ENCODE data around the gene DHX32. TPM values are rescaled to one million over a fixed set of nuclear protein-coding genes. Genes with fewer than 3 reads are reported as not detected.

DHX32 gene
- polyA plus RNA-seq, 1 donor from 2014 or later, result 6.8 TPM

- Mint-ChIP-seq H3K4me1 (peaks cover under 1 to 3% (median 3%) of the 10 kb centered on the region in 3 donors), H3K27ac (no peak overlapping the region), H3K36me3 (peaks cover 11% of the 10 kb centered on the region), H3K4me3 (no peak overlapping the region), H3K27me3 (no peaks in the 10 kb centered on the region), H3K9me3 (peaks cover 0 to 2% (median 0%) of the 10 kb centered on the region in 3 donors)
These were observed 65.3 kb downstream of the DHX32 start for GRCh38 chr10:125815764-125816163.

- no peak overlapping the region for H3K4me3 Mint-ChIP-seq
- no peaks in the 10 kb centered on the region for H3K27me3 Mint-ChIP-seq
- H3K4me1 Mint-ChIP-seq, result peaks cover 0 to 2% (median 0%) of the 10 kb centered on the region in 3 donors
- peaks cover 0 to 2% (median 0%) of the 10 kb centered on the region in 3 donors for H3K9me3 Mint-ChIP-seq
- peaks cover 15% of the 10 kb centered on the region for H3K36me3 Mint-ChIP-seq
- no peak overlapping the region for H3K27ac Mint-ChIP-seq
These were observed 68.9 kb downstream of the DHX32 start for GRCh38 chr10:125812128-125812750.

GRCh38 chr10:125811251-125811650 is 69.8 kb downstream of the DHX32 start:
- Mint-ChIP-seq H3K9me3 (peaks cover 0 to 2% (median 0%) of the 10 kb centered on the region in 3 donors), H3K4me1 (no peaks in the 10 kb centered on the region)

GRCh38 chr10:125808047-125808446 is 73.0 kb downstream of the DHX32 start:
- H3K4me3 Mint-ChIP-seq, result peak overlapping the region in 1 of 4 donors; percentile 39
- H3K36me3 Mint-ChIP-seq, result peaks cover 17% of the 10 kb centered on the region
- peaks cover 0 to 2% (median 0%) of the 10 kb centered on the region in 3 donors for H3K9me3 Mint-ChIP-seq
- H3K4me1 Mint-ChIP-seq, result no peaks in the 10 kb centered on the region
- H3K27ac Mint-ChIP-seq, result no peak overlapping the region
- no peaks in the 10 kb centered on the region for H3K27me3 Mint-ChIP-seq

More at GRCh38 chr10:125811251-125811650, 69.8 kb downstream of the DHX32 start:
- Mint-ChIP-seq H3K27me3 (no peaks in the 10 kb centered on the region), H3K27ac (no peak overlapping the region), H3K36me3 (peaks cover 21% of the 10 kb centered on the region), H3K4me3 (no peak overlapping the region)

GRCh38 chr10:125802739-125803138 is 78.4 kb downstream of the DHX32 start:
- Mint-ChIP-seq H3K27me3 (no peaks in the 10 kb centered on the region), H3K36me3 (peaks cover 13% of the 10 kb centered on the region), H3K4me1 (peaks cover 0 to 1% (median 0%) of the 10 kb centered on the region in 3 donors), H3K4me3 (no peak overlapping the region), H3K27ac (no peak overlapping the region), H3K9me3 (no peaks in the 10 kb centered on the region)

- no peak overlapping the region for H3K27ac Mint-ChIP-seq
- peaks cover 10% of the 10 kb centered on the region for H3K36me3 Mint-ChIP-seq
- no peak overlapping the region for H3K4me3 Mint-ChIP-seq
- H3K9me3 Mint-ChIP-seq, result no peaks in the 10 kb centered on the region
- H3K4me1 Mint-ChIP-seq, result peaks cover 0 to 1% (median 0%) of the 10 kb centered on the region in 3 donors
- no peaks in the 10 kb centered on the region for H3K27me3 Mint-ChIP-seq
These were observed 79.0 kb downstream of the DHX32 start for GRCh38 chr10:125802131-125802530.

- Mint-ChIP-seq H3K4me3 (no peak overlapping the region), H3K9me3 (no peaks in the 10 kb centered on the region), H3K4me1 (peaks cover 0 to 1% (median 0%) of the 10 kb centered on the region in 3 donors), H3K27me3 (no peaks in the 10 kb centered on the region), H3K27ac (no peak overlapping the region), H3K36me3 (peaks cover 5% of the 10 kb centered on the region)
These were observed 79.5 kb downstream of the DHX32 start for GRCh38 chr10:125801574-125801973.

- Mint-ChIP-seq H3K27me3 (no peaks in the 10 kb centered on the region), H3K27ac (peak overlapping the region in 1 of 3 donors; percentile 8), H3K36me3 (peaks cover 5% of the 10 kb centered on the region), H3K9me3 (no peaks in the 10 kb centered on the region), H3K4me3 (no peak overlapping the region), H3K4me1 (peaks cover 0 to 1% (median 0%) of the 10 kb centered on the region in 3 donors)
These were observed 81.5 kb downstream of the DHX32 start for GRCh38 chr10:125799451-125800182.

- H3K36me3 Mint-ChIP-seq, result peaks cover 3% of the 10 kb centered on the region
- peaks cover 0 to 1% (median 0%) of the 10 kb centered on the region in 3 donors for H3K4me1 Mint-ChIP-seq
- no peaks in the 10 kb centered on the region for H3K9me3 Mint-ChIP-seq
- H3K27me3 Mint-ChIP-seq, result no peaks in the 10 kb centered on the region
- no peak overlapping the region for H3K27ac Mint-ChIP-seq
- H3K4me3 Mint-ChIP-seq, result no peak overlapping the region
These were observed 83.0 kb downstream of the DHX32 start for GRCh38 chr10:125797994-125798662.

GRCh38 chr10:125797424-125797823 is 83.7 kb downstream of the DHX32 start:
- no peak overlapping the region for H3K27ac Mint-ChIP-seq
- H3K4me3 Mint-ChIP-seq, result no peak overlapping the region
- H3K36me3 Mint-ChIP-seq, result peaks cover 5% of the 10 kb centered on the region
- peaks cover 0 to 1% (median 0%) of the 10 kb centered on the region in 3 donors for H3K4me1 Mint-ChIP-seq
- no peaks in the 10 kb centered on the region for H3K9me3 Mint-ChIP-seq
- no peaks in the 10 kb centered on the region for H3K27me3 Mint-ChIP-seq

- no peaks in the 10 kb centered on the region for H3K27me3 Mint-ChIP-seq
- no peaks in the 10 kb centered on the region for H3K9me3 Mint-ChIP-seq
- no peak overlapping the region for H3K27ac Mint-ChIP-seq
- H3K36me3 Mint-ChIP-seq, result peaks cover 4% of the 10 kb centered on the region
- H3K4me3 Mint-ChIP-seq, result no peak overlapping the region
- peaks cover 0 to 1% (median 0%) of the 10 kb centered on the region in 3 donors for H3K4me1 Mint-ChIP-seq
These were observed 85.4 kb downstream of the DHX32 start for GRCh38 chr10:125795637-125796190.

- H3K4me3 Mint-ChIP-seq, result no peak overlapping the region
- no peak overlapping the region for H3K27ac Mint-ChIP-seq
- H3K27me3 Mint-ChIP-seq, result no peaks in the 10 kb centered on the region
- peaks cover 4% of the 10 kb centered on the region for H3K36me3 Mint-ChIP-seq
- H3K9me3 Mint-ChIP-seq, result no peaks in the 10 kb centered on the region
- peaks cover 0 to 1% (median under 1%) of the 10 kb centered on the region in 3 donors for H3K4me1 Mint-ChIP-seq
These were observed 86.0 kb downstream of the DHX32 start for GRCh38 chr10:125795128-125795527.

- H3K4me1 Mint-ChIP-seq, result peaks cover 0 to 8% (median 0%) of the 10 kb centered on the region in 3 donors
These were observed 88.5 kb downstream of the DHX32 start for GRCh38 chr10:125792342-125793300.

More at GRCh38 chr10:125792342-125793300, 88.5 kb downstream of the DHX32 start:
- no peak overlapping the region for H3K4me3 Mint-ChIP-seq
- H3K36me3 Mint-ChIP-seq, result peaks cover 9% of the 10 kb centered on the region
- H3K27ac Mint-ChIP-seq, result no peak overlapping the region
- no peaks in the 10 kb centered on the region for H3K27me3 Mint-ChIP-seq
- H3K9me3 Mint-ChIP-seq, result no peaks in the 10 kb centered on the region
